Caco-2 (cell line): ENCODE results near the gene RCC1. TPM values are rescaled to one million over a fixed set of nuclear protein-coding genes. Genes with fewer than 3 reads are reported as not detected.
A peak's percentile ranks its signal among the peaks of the same experiment; 100 is the strongest.

Experiments used
- BruUV-seq: library from RNA; stranded (reverse); fragments of 400-500 nt; replicated peaks from 2 replicates; lab custom pipeline; 2021; lab: Mats Ljungman, UMichigan
- CTCF ChIA-PET: fragments of 300-600 bp; sonication (Branson Sonifier 250); formaldehyde crosslinking; loops from one replicate; lab custom pipeline; 2022; ENCODE audit warnings: antibody characterized with exemption; lab: Charles Lee
- POLR2A ChIA-PET: fragments of 300-600 bp; sonication (Branson Sonifier 250); formaldehyde crosslinking; loops from one replicate; lab custom pipeline; 2022; ENCODE audit warnings: antibody characterized with exemption; lab: Charles Lee
- DNase-seq, 2 experiments: peaks; one replicate each; pipeline versions ENCODE4 v3.0.0 to v3.0.0-alpha.2; 2020 to 2022
- H3K27me3 ChIP-seq: replicated peaks from 2 replicates; pipeline ENCODE4 v1.6.0; 2011; ENCODE audit warnings: low read length; ENCODE audit not compliant: control insufficient read depth, insufficient read depth
- H3K36me3 ChIP-seq: 2 replicates; pipeline ENCODE4 v1.5.1; 2011; ENCODE audit warnings: low read length; ENCODE audit not compliant: control insufficient read depth, insufficient read depth
- H3K4me1 ChIP-seq: fragments of 250-450 bp; sonication (Bioruptor Pico); 2 replicates; pipeline ENCODE4 v1.5.1; 2020; ENCODE audit warnings: mild to moderate bottlenecking
- H3K4me3 ChIP-seq: 2 replicates; pipeline ENCODE4 v1.5.1; 2011; ENCODE audit warnings: low read depth, mild to moderate bottlenecking, control low read depth, low read length
- H3K9me3 ChIP-seq: fragments of 250-450 bp; sonication (Bioruptor Pico); 2 replicates; pipeline ENCODE4 v1.5.1; 2020; ENCODE audit warnings: mild to moderate bottlenecking, moderate library complexity
- H3K27ac Mint-ChIP-seq: one replicate; pipeline ENCODE4 v1.8.0; 2022; ENCODE audit warnings: mixed read lengths; ENCODE audit not compliant: unreplicated experiment
- H3K27me3 Mint-ChIP-seq: one replicate; pipeline ENCODE4 v1.8.0; 2022; ENCODE audit warnings: mixed read lengths; ENCODE audit not compliant: insufficient read depth, unreplicated experiment
- H3K36me3 Mint-ChIP-seq: one replicate; pipeline ENCODE4 v1.8.0; 2022; ENCODE audit warnings: mild to moderate bottlenecking, mixed read lengths; ENCODE audit not compliant: insufficient read depth, unreplicated experiment
- H3K4me1 Mint-ChIP-seq: one replicate; pipeline ENCODE4 v1.8.0; 2022; ENCODE audit warnings: low read depth, mixed read lengths; ENCODE audit not compliant: unreplicated experiment
- H3K4me3 Mint-ChIP-seq: one replicate; pipeline ENCODE4 v1.8.0; 2022; ENCODE audit warnings: mild to moderate bottlenecking, moderate library complexity, mixed read lengths; ENCODE audit not compliant: unreplicated experiment
- H3K9me3 Mint-ChIP-seq: one replicate; pipeline ENCODE4 v1.8.0; 2022; ENCODE audit warnings: mixed read lengths; ENCODE audit not compliant: unreplicated experiment
- intact Hi-C: fragments of 100-400 bp; cut with micrococcal nuclease; formaldehyde crosslinking; loops from one replicate; pipeline ENCODE4 v1.10.0; 2022; ENCODE audit not compliant: unreplicated experiment
- total RNA-seq: library from RNA; stranded (reverse); gene quantifications from 2 replicates; pipeline ENCODE4 v1.2.3, GENCODE V29; 2022
- TF ChIP-seq, protein P1 (sequence below), 2 experiments: fragments of 200-600 bp in 1 of 2; IDR thresholded peaks; 1 replicate in 1 of 2; 2 replicates in 1 of 2; pipeline versions ENCODE4 v1.5.1 to v1.8.0; 2011 to 2022; ENCODE audit warnings: antibody characterized with exemption in 1 of 2, control low read depth in 1 of 2, inconsistent platforms in 1 of 2, low read depth in 1 of 2, low read length in 1 of 2, mild to moderate bottlenecking in 1 of 2, moderate library complexity in 1 of 2; ENCODE audit not compliant: insufficient read depth in 1 of 2, severe bottlenecking in 1 of 2, unreplicated experiment in 1 of 2

RCC1 gene
- total RNA-seq, 1 experiment from 2014 or later: 52.1 TPM

DNA sequence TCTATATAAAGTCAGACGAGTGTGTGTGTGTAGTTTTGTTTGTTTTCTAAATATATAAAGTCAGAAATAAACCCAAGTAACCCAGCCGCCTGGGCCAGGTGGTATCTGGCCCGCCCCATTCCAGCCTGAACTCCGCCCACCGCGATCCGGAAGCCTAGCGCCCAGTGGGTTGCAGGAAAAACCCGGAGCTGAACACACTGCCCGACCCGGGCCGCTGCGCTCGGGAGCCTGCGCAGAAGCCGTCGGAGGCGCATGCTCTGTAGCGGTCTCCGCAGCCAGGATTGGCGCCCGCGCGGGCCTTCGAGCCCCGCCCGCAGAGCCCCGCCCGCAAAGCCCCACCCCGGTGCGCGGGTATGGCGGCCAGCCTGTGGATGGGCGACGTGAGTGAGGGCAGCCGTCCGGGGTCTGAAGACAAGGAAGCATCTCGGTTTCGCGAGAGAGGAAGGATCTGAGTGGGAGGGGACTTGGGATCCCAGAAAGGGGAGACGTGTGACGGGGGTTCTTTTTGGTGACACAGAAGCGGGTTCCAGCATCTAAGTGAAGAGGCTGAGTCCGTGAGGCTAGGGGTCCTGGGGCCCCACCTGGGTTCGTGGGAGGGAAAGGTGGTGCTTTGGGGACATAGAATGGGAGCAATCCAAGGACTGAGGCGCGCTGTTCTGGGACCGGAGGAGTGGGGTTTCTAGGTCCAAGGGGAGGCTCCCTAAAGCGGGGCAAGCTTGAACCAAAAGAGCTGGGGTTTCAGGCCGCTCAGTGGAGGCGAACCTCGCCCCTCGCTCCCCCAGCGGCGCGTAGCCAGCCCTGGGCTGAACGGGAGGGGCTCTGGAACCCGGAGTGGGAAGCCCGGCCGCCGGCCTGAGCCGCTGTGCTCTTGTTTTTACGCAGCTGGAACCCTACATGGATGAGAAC lies 47.2 kb downstream of the RCC1 start, which contains the start of gene TRNAU1AP:
TRNAU1AP (plus strand) TSS at position 328 of the 906 bp plus-strand sequence; CDS start at position 354, 26 bp downstream.
- Histone ChIP-seq H3K4me3 (peak within 1 kb of the TSS; percentile 70), H3K4me1 (no peaks in the 10 kb centered on the region), H3K9me3 (no peaks in the 10 kb centered on the region), H3K36me3 (no peaks in the 10 kb centered on the region), H3K27me3 (no peaks in the 10 kb centered on the region)
- ChIA-PET CTCF (interaction anchor here (0.7 kb wide), 1 partner anchor 30 kb away, joined by 3 read pairs; no protein-coding TSS in a partner anchor), POLR2A (interaction anchor here (1.4 kb wide), 1 partner anchor 29 kb away, joined by 13 read pairs; no protein-coding TSS in a partner anchor)
- peak within 1 kb of the TSS; percentile 85 for H3K4me3 Mint-ChIP-seq
- H3K27me3 Mint-ChIP-seq: no peaks in the 10 kb centered on the region
- intact Hi-C loops: loop anchor here (2.0 kb wide), 1 partner anchor 28 kb away; no protein-coding TSS in a partner anchor
- peaks cover 26% of the 10 kb centered on the region for H3K36me3 Mint-ChIP-seq
- no TSS peak for BruUV-seq
- peak; percentile 92 to 94 for DNase-seq
- no peaks in the 10 kb centered on the region for H3K9me3 Mint-ChIP-seq
- H3K4me1 Mint-ChIP-seq: no peaks in the 10 kb centered on the region
- H3K27ac Mint-ChIP-seq: peak within 1 kb of the TSS; percentile 84
- TF ChIP-seq, protein P1, sequence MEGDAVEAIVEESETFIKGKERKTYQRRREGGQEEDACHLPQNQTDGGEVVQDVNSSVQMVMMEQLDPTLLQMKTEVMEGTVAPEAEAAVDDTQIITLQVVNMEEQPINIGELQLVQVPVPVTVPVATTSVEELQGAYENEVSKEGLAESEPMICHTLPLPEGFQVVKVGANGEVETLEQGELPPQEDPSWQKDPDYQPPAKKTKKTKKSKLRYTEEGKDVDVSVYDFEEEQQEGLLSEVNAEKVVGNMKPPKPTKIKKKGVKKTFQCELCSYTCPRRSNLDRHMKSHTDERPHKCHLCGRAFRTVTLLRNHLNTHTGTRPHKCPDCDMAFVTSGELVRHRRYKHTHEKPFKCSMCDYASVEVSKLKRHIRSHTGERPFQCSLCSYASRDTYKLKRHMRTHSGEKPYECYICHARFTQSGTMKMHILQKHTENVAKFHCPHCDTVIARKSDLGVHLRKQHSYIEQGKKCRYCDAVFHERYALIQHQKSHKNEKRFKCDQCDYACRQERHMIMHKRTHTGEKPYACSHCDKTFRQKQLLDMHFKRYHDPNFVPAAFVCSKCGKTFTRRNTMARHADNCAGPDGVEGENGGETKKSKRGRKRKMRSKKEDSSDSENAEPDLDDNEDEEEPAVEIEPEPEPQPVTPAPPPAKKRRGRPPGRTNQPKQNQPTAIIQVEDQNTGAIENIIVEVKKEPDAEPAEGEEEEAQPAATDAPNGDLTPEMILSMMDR (IDR thresholded peaks at IDR 0.05; ENCODE audit: insufficient read depth in 1 of 2, low read depth in 1 of 2, low read length in 1 of 2, severe bottlenecking in 1 of 2, unreplicated experiment in 1 of 2): no peak

DNA sequence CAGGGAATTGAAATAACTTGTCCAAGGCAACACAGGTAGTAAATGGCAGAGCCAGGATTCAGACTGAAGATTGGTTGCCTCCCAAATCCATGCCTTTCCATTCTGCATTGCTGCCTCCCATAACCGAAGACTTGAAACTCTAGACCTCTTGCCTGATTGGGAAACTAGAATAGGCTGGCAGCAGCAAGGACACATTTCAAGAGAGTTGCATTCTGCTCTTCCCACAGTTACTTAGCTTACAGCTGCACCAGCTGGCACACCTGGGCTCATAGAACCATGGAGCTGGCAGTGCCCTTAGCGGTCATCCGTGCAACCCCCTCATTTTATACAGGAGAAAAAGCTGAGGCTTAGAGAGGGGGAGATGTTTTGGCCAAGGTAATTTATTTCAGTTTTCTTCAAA lies 55.0 kb downstream of the RCC1 start:
- Histone ChIP-seq H3K27me3 (no peaks in the 10 kb centered on the region), H3K9me3 (no peaks in the 10 kb centered on the region), H3K36me3 (no peaks in the 10 kb centered on the region; the same call in 1 of the 2 replicates), H3K4me3 (no peak overlapping the region), H3K4me1 (no peaks in the 10 kb centered on the region)
- no peaks in the 10 kb centered on the region for H3K27me3 Mint-ChIP-seq
- H3K4me3 Mint-ChIP-seq: no peak overlapping the region
- BruUV-seq: no TSS peak
- ChIA-PET CTCF (no interaction called here), POLR2A (no interaction called here)
- peaks cover 55% of the 10 kb centered on the region for H3K36me3 Mint-ChIP-seq
- H3K4me1 Mint-ChIP-seq: no peaks in the 10 kb centered on the region
- DNase-seq: no peak
- TF ChIP-seq, protein P1 (IDR thresholded peaks at IDR 0.05; ENCODE audit: insufficient read depth in 1 of 2, low read depth in 1 of 2, low read length in 1 of 2, severe bottlenecking in 1 of 2, unreplicated experiment in 1 of 2): no peak
- intact Hi-C loops: no loop called here
- H3K27ac Mint-ChIP-seq: no peak overlapping the region
- H3K9me3 Mint-ChIP-seq: no peaks in the 10 kb centered on the region

DNA sequence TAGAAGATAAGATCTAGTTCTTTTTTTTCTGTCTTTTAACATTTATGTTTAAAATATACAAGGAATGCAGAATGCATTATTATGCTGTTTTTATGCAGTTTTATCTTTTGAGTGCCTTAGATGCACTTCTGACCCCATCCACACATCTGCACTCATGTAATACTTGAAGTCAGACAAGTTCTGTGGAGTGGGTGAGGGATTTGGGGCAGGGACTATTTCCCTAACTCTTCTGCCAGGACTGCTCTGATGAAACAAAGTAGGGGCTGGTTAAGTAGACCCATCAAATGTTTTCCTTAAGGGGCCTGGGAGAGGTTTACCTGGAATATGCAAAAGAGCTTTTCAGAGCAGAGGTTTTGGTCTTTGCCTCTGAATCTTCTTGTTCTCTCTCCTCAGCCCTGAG lies 58.5 kb downstream of the RCC1 start:
- CTCF ChIA-PET: no interaction called here
- Histone ChIP-seq H3K9me3 (no peaks in the 10 kb centered on the region), H3K27me3 (no peaks in the 10 kb centered on the region), H3K4me3 (no peak overlapping the region), H3K36me3 (no peaks in the 10 kb centered on the region; the same call in 1 of the 2 replicates), H3K4me1 (no peaks in the 10 kb centered on the region)
- Mint-ChIP-seq H3K4me3 (no peak overlapping the region), H3K9me3 (no peaks in the 10 kb centered on the region), H3K27me3 (no peaks in the 10 kb centered on the region), H3K4me1 (no peaks in the 10 kb centered on the region), H3K36me3 (peaks cover 47% of the 10 kb centered on the region), H3K27ac (no peak overlapping the region)
- intact Hi-C loops: no loop called here
- TF ChIP-seq, protein P1 (IDR thresholded peaks at IDR 0.05; ENCODE audit: insufficient read depth in 1 of 2, low read depth in 1 of 2, low read length in 1 of 2, severe bottlenecking in 1 of 2, unreplicated experiment in 1 of 2): no peak
- no peak for DNase-seq
- BruUV-seq: no TSS peak
- POLR2A ChIA-PET: no interaction called here
